Keratinocyte (primary cell): ENCODE measurements around the gene ABL1.

Experiments
- CTCF ChIP-seq, 3 experiments: IDR thresholded peaks in 1 of 3; conservative IDR thresholded peaks in 1 of 3; optimal IDR thresholded peaks in 1 of 3; 2 replicates in 2 of 3; 3 replicates in 1 of 3; pipeline versions ENCODE3 to v1.5.1; 2011; ENCODE audit warnings: low read length in 3 of 3, mild to moderate bottlenecking in 3 of 3, moderate library complexity in 2 of 3, control low read depth in 1 of 3, inconsistent platforms in 1 of 3; ENCODE audit not compliant: insufficient read depth in 2 of 3; ENCODE audit errors: extremely low read depth in 1 of 3
- EZH2 ChIP-seq: IDR thresholded peaks from one replicate; pipeline ENCODE4 v1.6.1; 2012; ENCODE audit warnings: inconsistent platforms, mild to moderate bottlenecking, low read length, moderate library complexity

- TF ChIP-seq CTCF (optimal IDR thresholded peaks at IDR 0.05 in 1 of 3, IDR thresholded peaks at IDR 0.05 in 1 of 3, conservative IDR thresholded peaks at IDR 0.05 in 1 of 3; ENCODE audit: extremely low read depth in 1 of 3, insufficient read depth in 2 of 3, low read length in 3 of 3) (no peak), EZH2 (no peak)
Measured at GRCh38 chr9:130921989-130922892, 87.2 kb downstream of the ABL1 start.
